NCI-H2227 treated with DMSO at 0.1 percent for 48 hours (cell line): Measurements from ENCODE around the gene PRDM16.
A peak's percentile ranks its signal among the peaks of the same experiment; 100 is the strongest.

ENCODE experiments used
- DNase-seq: peaks from one replicate; lab custom pipeline; 2025; lab: John Stamatoyannopoulos, UW

The PRDM16 gene

GRCh38 chr1:3393987-3394920 lies 325.3 kb downstream of the PRDM16 start:
- no peak for DNase-seq

- no peak for DNase-seq
Observed at GRCh38 chr1:3396411-3396810, 327.4 kb downstream of the PRDM16 start.

DNA sequence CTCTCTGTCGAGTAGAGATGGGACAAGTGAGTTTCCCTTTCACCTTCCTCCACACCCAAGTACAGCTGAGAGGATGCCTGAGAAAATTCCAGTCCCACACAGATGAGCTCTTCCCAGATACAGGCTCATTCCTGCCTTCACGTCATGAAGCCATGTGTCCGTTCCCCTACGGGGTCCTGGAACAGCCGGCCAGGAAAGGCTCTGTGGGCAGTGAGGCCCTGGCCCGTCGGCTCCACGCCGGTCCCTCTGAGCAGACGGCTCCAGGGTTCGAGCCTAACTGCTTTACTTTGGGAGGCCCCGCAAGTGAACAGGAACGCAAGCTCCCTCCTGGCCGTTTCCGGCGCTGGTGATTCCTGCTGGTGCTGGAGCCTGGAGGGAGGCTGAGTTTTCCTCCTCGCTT lies 328.3 kb downstream of the PRDM16 start:
- DNase-seq = no peak

DNA sequence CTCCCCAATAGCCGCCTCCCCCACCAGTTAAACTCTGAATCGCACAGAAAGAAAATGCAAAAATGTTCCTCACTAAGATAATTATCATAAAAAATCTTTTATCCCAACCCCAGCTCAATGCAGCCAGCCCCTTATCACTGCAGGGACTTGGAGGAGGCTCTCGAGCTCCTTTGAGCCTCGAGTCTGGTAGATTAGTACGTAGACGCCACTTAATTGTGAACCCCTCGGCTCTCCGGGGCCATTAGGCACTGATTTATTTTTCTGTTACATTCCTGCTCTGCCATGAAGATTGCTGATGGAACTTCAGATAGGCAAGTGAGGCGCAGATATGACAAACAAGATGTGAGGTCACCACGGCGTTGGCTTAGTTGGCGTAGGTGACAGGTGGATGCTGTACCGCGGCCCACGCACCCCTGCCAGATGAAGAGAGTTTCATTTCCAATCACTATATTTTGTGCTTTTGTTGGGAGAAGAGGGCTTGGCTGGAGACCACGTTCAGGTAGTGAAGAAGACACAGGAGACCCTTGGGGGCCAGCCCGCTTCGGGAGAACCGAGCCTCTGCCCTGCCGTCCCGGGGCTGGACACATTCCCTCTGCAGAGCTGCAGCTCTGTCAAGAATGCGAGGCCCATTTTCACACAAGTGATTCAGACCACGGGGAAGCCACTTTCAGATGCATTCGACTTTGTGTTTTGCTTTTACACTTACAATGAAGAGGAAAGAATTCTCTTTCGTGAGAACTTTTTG lies 329.6 kb downstream of the PRDM16 start:
- no peak for DNase-seq

DNA sequence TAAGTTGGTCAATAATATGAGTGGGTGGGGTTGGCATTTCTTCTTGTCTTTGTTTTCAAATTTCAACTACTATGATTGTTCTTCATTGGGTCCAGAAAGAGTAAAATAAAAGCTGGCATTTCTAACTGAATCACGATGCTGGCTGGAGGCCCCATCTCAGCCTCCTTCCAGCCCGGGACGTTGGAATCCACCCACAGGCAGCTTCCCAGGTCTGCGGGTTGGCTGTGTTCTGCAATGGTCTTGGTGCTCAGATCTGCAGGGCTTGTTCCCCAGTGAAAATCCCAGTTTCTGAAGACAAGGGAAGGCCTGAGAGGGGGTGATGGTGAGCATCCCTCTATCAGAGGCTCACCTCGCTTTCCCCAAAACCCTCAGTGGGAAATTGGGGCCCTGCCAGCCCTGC lies 330.7 kb downstream of the PRDM16 start:
- no peak for DNase-seq

DNA sequence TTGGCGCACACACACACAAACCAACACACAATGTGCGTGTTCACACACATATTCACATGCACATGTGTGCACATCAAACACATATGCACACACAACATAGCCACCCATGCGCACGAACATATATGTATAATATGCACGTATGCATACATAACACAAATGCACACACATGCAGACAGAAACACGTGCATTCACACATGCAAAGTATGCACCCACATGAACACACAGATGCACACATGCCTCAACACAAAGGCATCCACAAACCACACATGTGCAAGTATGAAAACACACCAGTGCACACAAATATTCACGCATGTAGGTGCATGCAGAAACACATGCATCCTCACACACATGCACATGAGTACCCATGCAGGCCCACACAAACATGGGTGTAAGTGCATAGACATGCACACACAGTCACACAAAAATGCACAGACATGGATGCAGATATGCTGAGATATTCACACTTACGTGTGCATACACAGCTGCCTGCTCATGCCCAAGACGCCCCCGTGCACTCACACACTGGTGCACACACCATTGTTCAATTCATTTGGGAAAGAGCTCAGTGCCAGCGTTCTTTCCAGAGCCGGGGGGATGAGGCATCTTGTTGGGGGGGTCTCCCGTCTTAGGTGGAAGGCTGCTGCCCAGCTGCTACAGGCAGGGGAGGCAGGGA lies 332.7 kb downstream of the PRDM16 start:
- no peak for DNase-seq

DNA sequence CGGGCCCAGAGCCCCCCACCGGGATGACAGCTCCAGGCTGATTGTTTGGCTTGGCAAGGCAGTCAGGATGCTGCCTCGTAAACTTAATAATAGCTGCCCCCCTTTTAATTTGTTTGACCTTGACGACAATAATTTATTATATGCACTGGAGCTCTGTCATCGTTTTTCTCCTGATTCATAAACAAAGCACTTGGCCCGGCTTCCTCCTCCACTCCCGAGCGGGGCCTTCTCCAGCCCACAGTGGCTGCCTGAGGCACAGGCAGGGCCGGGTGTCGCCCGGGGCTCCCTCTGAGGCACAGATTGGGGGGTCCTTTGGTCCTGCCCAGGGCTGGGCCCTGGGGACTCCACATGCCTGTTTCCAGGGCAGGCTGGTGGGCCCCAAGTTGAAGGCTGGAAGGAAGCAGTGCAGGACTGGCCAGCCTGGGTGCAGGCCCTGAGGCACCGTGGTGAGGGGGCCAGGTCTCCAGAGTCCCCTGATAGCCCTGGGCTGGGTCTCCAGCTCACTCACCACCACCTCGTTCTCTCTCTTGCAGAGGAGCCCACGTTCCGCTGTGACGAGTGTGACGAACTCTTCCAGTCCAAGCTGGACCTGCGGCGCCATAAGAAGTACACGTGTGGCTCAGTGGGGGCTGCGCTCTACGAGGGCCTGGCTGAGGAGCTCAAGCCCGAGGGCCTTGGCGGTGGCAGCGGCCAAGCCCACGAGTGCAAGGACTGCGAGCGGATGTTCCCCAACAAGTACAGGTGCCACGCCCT lies 333.4 kb downstream of the PRDM16 start:
- no peak for DNase-seq

DNA sequence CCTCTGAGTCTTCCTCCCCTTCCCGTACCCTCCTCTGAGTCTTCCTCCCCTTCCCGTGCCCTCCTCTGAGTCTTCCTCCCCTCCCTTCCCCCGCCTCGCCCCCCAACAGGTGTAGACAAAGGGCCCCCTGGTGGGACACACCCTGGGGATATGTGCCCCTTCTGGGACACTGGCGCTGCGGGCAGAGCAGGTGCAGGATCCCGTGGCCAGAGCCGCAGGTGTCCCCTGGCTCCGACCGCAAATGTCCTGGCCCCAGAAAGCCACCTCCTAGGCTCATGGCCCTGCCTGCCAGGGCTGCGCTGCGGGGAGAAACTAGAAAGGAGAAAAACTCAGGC lies 334.0 kb downstream of the PRDM16 start:
- no peak for DNase-seq

DNA sequence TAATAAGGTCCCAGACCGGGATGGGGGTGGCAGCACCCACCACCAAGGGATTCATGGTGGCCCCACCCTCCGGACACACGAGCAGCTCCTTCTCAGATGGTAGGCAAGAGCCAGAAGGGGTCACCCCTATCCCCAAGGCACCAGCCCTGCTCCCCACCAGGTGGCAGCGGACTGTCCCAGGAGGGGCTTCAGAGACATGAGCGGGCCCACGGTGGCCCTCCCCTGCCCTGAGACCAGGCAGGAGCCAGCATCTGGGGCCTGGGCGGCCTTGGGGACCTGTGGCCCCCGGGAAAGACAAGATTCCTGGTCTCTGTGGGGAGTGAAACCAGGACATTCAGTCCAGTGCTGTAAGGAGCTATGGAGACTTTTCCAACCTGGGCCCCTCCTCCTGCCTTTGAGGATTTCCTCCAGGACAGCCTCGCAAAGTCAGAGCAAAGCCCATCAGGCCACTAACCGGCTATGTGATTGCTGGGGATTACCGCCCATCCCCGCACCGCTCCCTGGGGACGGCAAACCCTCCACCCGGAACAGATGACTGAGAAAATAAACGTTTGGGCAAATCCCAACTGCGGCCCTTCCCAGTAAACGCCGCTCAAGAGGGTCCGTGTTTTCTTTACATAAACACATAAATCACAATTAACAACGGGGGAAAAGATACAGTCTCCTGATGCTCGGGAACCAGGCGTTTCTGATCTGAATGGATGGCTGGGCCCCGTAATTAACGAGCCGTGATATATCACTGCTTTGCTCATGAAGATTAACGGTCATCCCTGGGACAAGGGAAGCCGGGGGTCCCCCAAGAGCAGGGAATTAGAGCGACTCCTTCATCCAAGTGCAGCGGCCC lies 334.6 kb downstream of the PRDM16 start:
- peak; percentile 21 for DNase-seq

GRCh38 chr1:3404301-3404700 lies 335.3 kb downstream of the PRDM16 start:
- no peak for DNase-seq

DNA sequence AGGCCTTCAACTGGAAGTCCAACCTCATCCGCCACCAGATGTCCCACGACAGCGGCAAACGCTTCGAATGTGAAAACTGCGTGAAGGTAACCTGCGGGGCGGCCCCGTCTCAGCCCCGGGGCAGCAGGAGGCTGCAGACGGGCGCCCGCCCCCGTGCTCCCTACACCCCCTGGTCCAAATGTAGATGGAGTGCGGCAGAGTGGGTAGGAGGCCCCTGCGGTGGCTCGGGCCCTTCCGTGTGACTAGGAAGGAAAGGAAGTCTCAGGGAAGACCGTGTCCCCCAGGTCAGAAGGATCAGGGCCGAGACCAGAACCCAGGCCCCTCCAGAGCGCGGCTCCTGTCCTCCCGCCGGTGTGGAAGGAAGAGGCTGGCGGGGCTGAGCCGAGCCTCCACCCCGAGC lies 335.8 kb downstream of the PRDM16 start:
- no peak for DNase-seq

DNA sequence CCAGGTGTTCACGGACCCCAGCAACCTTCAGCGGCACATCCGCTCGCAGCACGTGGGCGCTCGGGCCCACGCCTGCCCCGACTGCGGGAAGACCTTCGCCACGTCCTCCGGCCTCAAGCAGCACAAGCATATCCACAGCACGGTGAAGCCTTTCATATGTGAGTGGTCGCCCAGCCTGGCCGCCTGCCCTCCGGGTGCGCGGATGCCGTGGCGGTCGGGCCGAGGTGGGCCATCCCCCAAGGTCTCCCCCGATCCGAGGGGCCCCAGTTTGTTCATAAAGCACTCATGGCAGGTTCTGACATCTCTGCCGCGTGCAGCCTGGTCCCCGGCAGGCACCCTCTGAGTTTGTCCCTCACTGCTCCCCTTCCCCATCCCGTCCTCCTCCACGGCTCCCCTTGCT lies 336.5 kb downstream of the PRDM16 start:
- no peak for DNase-seq

- DNase-seq = no peak
Observed at GRCh38 chr1:3405974-3406867, 337.2 kb downstream of the PRDM16 start.

DNA sequence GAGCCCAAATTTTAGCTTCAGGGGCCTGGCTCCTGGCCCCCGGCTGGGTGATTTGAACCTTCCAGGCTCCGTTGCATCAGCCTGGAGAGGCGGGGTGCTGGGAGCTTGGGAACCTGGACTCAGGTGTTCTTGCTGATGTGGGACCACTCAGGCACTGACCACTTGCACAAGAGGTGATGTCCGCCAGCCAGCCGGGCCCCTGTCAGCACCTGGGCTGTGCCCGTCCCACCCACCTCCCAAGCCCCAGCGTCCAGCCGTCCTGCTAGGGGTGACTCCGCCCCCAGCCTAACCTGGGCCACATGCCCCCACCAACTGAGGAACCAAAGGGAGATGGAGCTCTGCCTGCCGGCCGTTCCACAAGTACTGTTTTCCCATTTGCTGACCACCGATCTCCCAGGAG lies 338.0 kb downstream of the PRDM16 start:
- DNase-seq = no peak

- DNase-seq = no peak
Observed at GRCh38 chr1:3408751-3409266, 339.8 kb downstream of the PRDM16 start.

- DNase-seq = no peak
Observed at GRCh38 chr1:3409366-3410141, 340.6 kb downstream of the PRDM16 start.

GRCh38 chr1:3410142-3410925 lies 341.3 kb downstream of the PRDM16 start:
- DNase-seq = peak; percentile 61

GRCh38 chr1:3411806-3412205 lies 342.8 kb downstream of the PRDM16 start:
- DNase-seq = no peak
